ENCODE data around the gene MAGEA11. TPM values are rescaled to one million over a fixed set of nuclear protein-coding genes. Genes with fewer than 3 reads are reported as not detected.
"Not testable (repeated sequence)": the region's sequence is repeated elsewhere in the genome, so short reads cannot be mapped to it uniquely, and the experiment has no call there.

The MAGEA11 gene
- total and polyA plus RNA-seq, 11 donors: not detected

DNA sequence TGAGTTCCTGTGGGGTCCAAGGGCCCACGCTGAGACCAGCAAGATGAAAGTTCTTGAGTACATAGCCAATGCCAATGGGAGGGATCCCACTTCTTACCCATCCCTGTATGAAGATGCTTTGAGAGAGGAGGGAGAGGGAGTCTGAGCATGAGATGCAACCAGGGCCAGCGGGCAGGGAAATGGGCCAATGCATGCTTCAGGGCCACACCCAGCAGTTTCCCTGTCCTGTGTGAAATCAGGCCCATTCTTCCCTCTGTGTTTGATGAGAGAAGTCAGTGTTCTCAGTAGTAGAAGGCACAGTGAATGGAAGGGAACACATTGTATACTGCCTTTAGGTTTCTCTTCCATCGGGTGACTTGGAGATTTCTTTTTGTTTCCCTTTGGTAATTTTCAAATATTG, 4.8 kb downstream of the MAGEA11 start:
- Histone ChIP-seq H3K27me3 (peaks cover 0 to 4% (median 0%) of the 10 kb centered on the region in 9 donors), H3K4me3 (no peak overlapping the region), H3K9me3 (no peaks in the 10 kb centered on the region), H3K4me1 (no peaks in the 10 kb centered on the region), H3K36me3 (no peaks in the 10 kb centered on the region), H3K27ac (no peak overlapping the region)
- no peak for ATAC-seq
- 80 to 91% (median 86%) methylated on average over 3 of the region's 3 CpGs for WGBS, 4 donors
- no peak for DNase-seq
- TF ChIP-seq, protein P1, sequence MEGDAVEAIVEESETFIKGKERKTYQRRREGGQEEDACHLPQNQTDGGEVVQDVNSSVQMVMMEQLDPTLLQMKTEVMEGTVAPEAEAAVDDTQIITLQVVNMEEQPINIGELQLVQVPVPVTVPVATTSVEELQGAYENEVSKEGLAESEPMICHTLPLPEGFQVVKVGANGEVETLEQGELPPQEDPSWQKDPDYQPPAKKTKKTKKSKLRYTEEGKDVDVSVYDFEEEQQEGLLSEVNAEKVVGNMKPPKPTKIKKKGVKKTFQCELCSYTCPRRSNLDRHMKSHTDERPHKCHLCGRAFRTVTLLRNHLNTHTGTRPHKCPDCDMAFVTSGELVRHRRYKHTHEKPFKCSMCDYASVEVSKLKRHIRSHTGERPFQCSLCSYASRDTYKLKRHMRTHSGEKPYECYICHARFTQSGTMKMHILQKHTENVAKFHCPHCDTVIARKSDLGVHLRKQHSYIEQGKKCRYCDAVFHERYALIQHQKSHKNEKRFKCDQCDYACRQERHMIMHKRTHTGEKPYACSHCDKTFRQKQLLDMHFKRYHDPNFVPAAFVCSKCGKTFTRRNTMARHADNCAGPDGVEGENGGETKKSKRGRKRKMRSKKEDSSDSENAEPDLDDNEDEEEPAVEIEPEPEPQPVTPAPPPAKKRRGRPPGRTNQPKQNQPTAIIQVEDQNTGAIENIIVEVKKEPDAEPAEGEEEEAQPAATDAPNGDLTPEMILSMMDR (IDR thresholded peaks at IDR 0.05): no peak
- no peak for TF ChIP-seq POLR2A (IDR thresholded peaks at IDR 0.05)
- intact Hi-C loops (cut with DNase I): no loop called here

DNA sequence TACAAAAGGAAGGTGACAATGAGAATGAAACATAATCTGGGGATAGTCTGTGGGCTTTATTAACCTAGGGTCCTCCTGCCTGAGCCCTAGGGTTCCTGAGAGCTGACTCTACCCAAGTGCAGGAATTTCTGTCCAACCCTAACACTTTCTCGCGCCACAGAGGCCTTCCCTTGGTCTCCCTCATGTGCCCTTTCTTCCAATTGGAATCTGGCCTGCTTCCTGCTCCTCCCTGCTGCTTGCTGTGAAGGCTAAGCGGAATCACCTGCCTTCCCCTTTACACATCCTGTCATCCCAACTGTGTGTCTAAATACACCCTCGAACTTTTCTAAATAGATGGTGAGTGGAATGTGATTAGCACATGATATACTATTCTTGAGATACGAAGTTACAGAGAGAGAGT, 5.9 kb downstream of the MAGEA11 start:
- TF ChIP-seq, protein P1 (IDR thresholded peaks at IDR 0.05): no peak
- TF ChIP-seq POLR2A (IDR thresholded peaks at IDR 0.05): no peak
- DNase-seq: peak in 1 of 5 donors; percentile 6
- H3K4me3 ChIP-seq: no peak overlapping the region
- H3K4me1 ChIP-seq: no peaks in the 10 kb centered on the region
- peaks cover 0 to 4% (median 0%) of the 10 kb centered on the region in 9 donors for H3K27me3 ChIP-seq
- no peaks in the 10 kb centered on the region for H3K9me3 ChIP-seq
- H3K27ac ChIP-seq: no peak overlapping the region
- intact Hi-C loops (cut with DNase I): no loop called here
- 50 to 59% (median 54%) methylated on average over 5 of the region's 5 CpGs for WGBS, 4 donors
- H3K36me3 ChIP-seq: no peaks in the 10 kb centered on the region
- peak in 1 of 4 donors; percentile 32 for ATAC-seq

DNA sequence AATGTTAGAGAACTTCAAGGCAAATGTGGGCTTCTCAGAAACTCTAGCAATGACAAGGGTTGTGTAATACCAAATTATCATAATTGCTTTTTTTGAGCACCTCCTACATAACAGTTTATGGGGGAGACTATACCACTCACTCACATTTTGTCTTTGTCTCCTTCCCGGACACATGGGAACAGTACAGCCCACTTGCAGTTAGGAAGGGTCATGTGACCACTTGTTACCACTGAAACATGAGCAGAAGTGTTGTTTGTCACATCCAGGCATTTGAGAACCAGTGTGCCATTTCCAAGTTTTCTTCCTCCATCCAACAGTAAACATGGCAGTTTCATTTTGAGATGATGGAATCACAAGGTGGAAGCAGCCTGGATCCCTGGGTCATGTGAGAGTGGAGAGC, 6.9 kb downstream of the MAGEA11 start:
- Histone ChIP-seq H3K4me3 (no peak overlapping the region), H3K27ac (no peak overlapping the region), H3K9me3 (no peaks in the 10 kb centered on the region), H3K4me1 (no peaks in the 10 kb centered on the region), H3K36me3 (no peaks in the 10 kb centered on the region), H3K27me3 (peaks cover 0 to 4% (median 0%) of the 10 kb centered on the region in 9 donors)
- ATAC-seq (no peak), DNase-seq (no peak)
- intact Hi-C loops (cut with DNase I): no loop called here
- TF ChIP-seq POLR2A (IDR thresholded peaks at IDR 0.05): no peak
- TF ChIP-seq, protein P1 (IDR thresholded peaks at IDR 0.05): no peak
- WGBS, 4 donors: 47 to 84% (median 68%) methylated on average over 1 of the region's 1 CpG

DNA sequence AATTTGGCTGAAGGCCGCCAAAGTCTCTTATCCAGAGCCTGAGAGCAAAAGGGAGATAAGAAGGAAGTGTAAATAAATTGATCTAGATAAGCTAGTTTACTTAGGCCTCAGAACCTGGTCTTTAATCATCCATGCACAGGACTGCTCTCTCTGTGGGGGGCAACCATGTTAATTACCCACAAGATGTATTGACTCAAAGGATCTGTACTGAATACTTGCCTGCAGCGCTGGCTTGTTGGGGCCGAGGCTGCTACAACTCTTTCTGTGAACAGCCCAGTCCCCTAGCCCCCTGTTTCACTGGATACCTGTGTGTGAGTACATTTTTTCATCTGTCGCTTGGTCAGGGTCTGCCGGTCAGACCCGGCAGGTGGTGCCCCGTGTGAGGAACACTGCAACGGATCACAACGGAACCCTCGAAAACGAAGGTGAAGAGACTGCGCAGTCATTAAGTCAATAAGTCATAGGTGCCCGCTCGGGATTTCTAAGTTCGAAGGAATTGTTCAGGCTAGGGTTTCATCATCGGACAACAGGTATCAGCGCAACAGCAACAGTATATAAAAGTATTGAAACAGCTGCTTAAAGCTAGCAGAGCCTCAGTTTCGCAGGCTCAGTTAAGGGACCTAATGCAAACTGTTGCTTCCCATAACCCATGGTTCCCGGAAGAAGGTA, 8.3 kb downstream of the MAGEA11 start:
- DNase-seq: no peak
- intact Hi-C loops (cut with DNase I): no loop called here
- no peaks in the 10 kb centered on the region for H3K4me1 ChIP-seq
- peaks cover 0 to 4% (median 0%) of the 10 kb centered on the region in 9 donors for H3K27me3 ChIP-seq
- H3K36me3 ChIP-seq: no peaks in the 10 kb centered on the region
- TF ChIP-seq POLR2A (IDR thresholded peaks at IDR 0.05): no peak
- TF ChIP-seq, protein P1 (IDR thresholded peaks at IDR 0.05): no peak
- H3K4me3 ChIP-seq: no peak overlapping the region
- no peak overlapping the region for H3K27ac ChIP-seq
- no peaks in the 10 kb centered on the region for H3K9me3 ChIP-seq
- WGBS, 4 donors: 74 to 83% (median 78%) methylated on average over 19 of the region's 19 CpGs
- ATAC-seq: no peak

DNA sequence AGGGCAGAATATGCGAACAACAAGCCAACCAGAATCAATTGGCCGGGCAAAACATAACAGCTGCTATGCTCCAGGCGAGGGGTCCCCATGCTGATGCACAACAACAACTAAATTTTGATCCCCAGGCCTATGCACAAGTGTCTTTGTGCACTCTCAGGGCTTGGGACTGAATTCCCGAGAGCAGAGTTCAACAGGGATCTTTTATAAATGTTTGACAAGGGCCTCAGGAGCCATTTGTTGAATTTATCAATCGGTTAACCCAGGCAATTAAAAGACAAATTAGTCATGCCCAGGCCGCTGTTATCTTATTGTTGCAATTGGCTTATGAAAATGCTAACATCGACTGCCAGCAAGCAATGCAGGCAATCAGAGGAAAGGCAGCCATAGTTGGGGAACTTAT, 9.4 kb downstream of the MAGEA11 start:
- H3K36me3 ChIP-seq; intact Hi-C loops (cut with DNase I); DNase-seq; H3K27me3 ChIP-seq; ATAC-seq; H3K9me3 ChIP-seq; H3K27ac ChIP-seq; H3K4me1 ChIP-seq; H3K4me3 ChIP-seq: not testable (repeated sequence)
- 48 to 75% (median 67%) methylated on average over 7 of the region's 7 CpGs for WGBS, 4 donors
